Osteocyte (in vitro differentiated cells): Measurements from ENCODE around the gene THAP9. TPM values are rescaled to one million over a fixed set of nuclear protein-coding genes. Genes with fewer than 3 reads are reported as not detected.

Experiments
- DNase-seq: peaks from one replicate; pipeline ENCODE4 v3.0.0; 2021; ENCODE audit warnings: mixed read lengths; ENCODE audit not compliant: unreplicated experiment; ENCODE audit errors: extremely low spot score
- H3K27ac Mint-ChIP-seq: one replicate; pipeline ENCODE4 v1.8.0; 2021; ENCODE audit warnings: mild to moderate bottlenecking, mixed read lengths; ENCODE audit not compliant: unreplicated experiment
- H3K27me3 Mint-ChIP-seq: one replicate; pipeline ENCODE4 v1.8.0; 2021; ENCODE audit warnings: mixed read lengths; ENCODE audit not compliant: unreplicated experiment
- H3K36me3 Mint-ChIP-seq: one replicate; pipeline ENCODE4 v1.8.0; 2021; ENCODE audit warnings: mixed read lengths; ENCODE audit not compliant: unreplicated experiment
- H3K4me1 Mint-ChIP-seq: one replicate; pipeline ENCODE4 v1.8.0; 2021; ENCODE audit warnings: mixed read lengths; ENCODE audit not compliant: unreplicated experiment
- H3K4me3 Mint-ChIP-seq: one replicate; pipeline ENCODE4 v1.8.0; 2021; ENCODE audit warnings: mild to moderate bottlenecking, moderate library complexity, mixed read lengths; ENCODE audit not compliant: unreplicated experiment
- H3K9me3 Mint-ChIP-seq: one replicate; pipeline ENCODE4 v1.8.0; 2021; ENCODE audit warnings: mixed read lengths; ENCODE audit not compliant: unreplicated experiment
- CTCF ChIP-seq: fragments of 200-600 bp; sonication (generic); IDR thresholded peaks from 2 replicates; pipeline ENCODE4 v1.5.0; 2021; ENCODE audit warnings: antibody characterized with exemption, mild to moderate bottlenecking, moderate library complexity
- total RNA-seq: library from RNA; stranded (reverse); gene quantifications from 2 replicates; pipeline ENCODE4 v1.2.1, GENCODE V29; 2021

THAP9 gene
- total RNA-seq, 1 donor from 2014 or later: 4.9 TPM

GRCh38 chr4:82919386-82919785 lies 18.9 kb downstream of the THAP9 start:
- no peak overlapping the region for H3K27ac Mint-ChIP-seq

GRCh38 chr4:82921795-82922194 lies 21.3 kb downstream of the THAP9 start:
- Mint-ChIP-seq H3K9me3 (no peaks in the 10 kb centered on the region), H3K27ac (no peak overlapping the region), H3K4me1 (no peaks in the 10 kb centered on the region), H3K27me3 (no peaks in the 10 kb centered on the region), H3K36me3 (peaks cover 3% of the 10 kb centered on the region), H3K4me3 (no peak overlapping the region)
- no peak for DNase-seq
- no peak for TF ChIP-seq CTCF

More at GRCh38 chr4:82919386-82919785, 18.9 kb downstream of the THAP9 start:
- H3K27me3 Mint-ChIP-seq: no peaks in the 10 kb centered on the region
- TF ChIP-seq CTCF: no peak
- H3K36me3 Mint-ChIP-seq: peaks cover 8% of the 10 kb centered on the region
- no peak overlapping the region for H3K4me3 Mint-ChIP-seq
- no peaks in the 10 kb centered on the region for H3K4me1 Mint-ChIP-seq
- DNase-seq: no peak
- no peaks in the 10 kb centered on the region for H3K9me3 Mint-ChIP-seq

DNA sequence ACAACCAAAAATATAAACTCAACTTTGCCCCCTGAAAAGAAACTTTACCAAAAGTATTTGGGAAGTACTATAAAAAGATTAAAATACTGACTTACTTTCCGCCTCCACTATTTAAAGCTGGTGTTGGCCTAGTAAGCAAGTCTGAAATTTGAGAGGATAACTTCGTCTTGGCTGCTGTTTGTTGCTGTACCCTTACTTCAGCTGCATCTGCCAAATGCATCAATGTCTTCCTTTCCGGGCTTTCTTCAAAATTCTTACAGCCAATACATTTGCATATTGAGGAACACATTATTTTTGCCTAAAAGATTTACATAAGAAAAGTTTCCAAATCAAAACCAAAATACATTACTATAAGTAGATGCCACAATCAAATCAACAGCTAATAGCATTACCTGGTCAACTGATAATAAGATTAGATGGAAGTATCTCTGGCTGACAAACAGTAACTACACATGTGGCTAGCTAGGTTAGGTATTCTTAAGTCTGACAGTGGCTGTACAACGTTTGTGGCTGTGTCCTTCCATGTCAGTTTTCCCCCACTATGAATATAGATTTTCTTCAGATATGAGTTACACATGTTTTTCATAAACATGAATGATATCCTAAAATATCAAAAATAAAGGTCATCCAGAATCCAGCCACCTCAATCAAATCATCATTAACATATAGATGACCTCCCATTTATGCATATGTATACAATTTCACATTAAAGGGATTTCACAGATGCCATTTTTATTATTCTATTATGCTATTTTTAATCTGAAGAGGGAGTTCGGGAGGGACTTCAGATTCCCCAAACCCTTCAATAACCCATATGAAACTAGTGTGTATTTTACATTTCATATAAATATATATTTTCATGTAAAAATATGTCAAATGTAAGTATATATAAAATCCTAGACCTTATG lies 30.6 kb downstream of the THAP9 start:
- H3K9me3 Mint-ChIP-seq: no peaks in the 10 kb centered on the region
- no peak overlapping the region for H3K27ac Mint-ChIP-seq
- no peaks in the 10 kb centered on the region for H3K4me1 Mint-ChIP-seq
- peaks cover 17% of the 10 kb centered on the region for H3K36me3 Mint-ChIP-seq
- no peaks in the 10 kb centered on the region for H3K27me3 Mint-ChIP-seq
- DNase-seq: no peak
- TF ChIP-seq CTCF: no peak
- H3K4me3 Mint-ChIP-seq: no peak overlapping the region

- Mint-ChIP-seq H3K9me3 (no peaks in the 10 kb centered on the region), H3K4me3 (no peak overlapping the region), H3K4me1 (no peaks in the 10 kb centered on the region), H3K27me3 (no peaks in the 10 kb centered on the region), H3K36me3 (peaks cover 28% of the 10 kb centered on the region), H3K27ac (no peak overlapping the region)
- DNase-seq: no peak
- TF ChIP-seq CTCF: no peak
These were observed 33.9 kb downstream of the THAP9 start for GRCh38 chr4:82934441-82934840.

GRCh38 chr4:82939414-82939813 lies 38.9 kb downstream of the THAP9 start:
- Mint-ChIP-seq H3K36me3 (peaks cover 29% of the 10 kb centered on the region), H3K4me3 (no peak overlapping the region), H3K27ac (no peak overlapping the region), H3K4me1 (no peaks in the 10 kb centered on the region), H3K9me3 (no peaks in the 10 kb centered on the region), H3K27me3 (no peaks in the 10 kb centered on the region)
- DNase-seq: no peak
- no peak for TF ChIP-seq CTCF
